ENCODE measurements around the gene ABCC6. TPM values are rescaled to one million over a fixed set of nuclear protein-coding genes. Genes with fewer than 3 reads are reported as not detected.
A peak's percentile ranks its signal among the peaks of the same experiment; 100 is the strongest.
"Not testable (repeated sequence)": the region's sequence is repeated elsewhere in the genome, so short reads cannot be mapped to it uniquely, and the experiment has no call there.

The ABCC6 gene
- total and polyA plus RNA-seq, 8 donors: 4.1 to 95.6 (median 11.5) TPM

- H3K4me1 ChIP-seq; H3K36me3 ChIP-seq; intact Hi-C loops (cut with DNase I; ENCODE audit: low total_unique reads); H3K9me3 ChIP-seq; DNase-seq; H3K27me3 ChIP-seq: not testable (repeated sequence)
- 0 to 39% (median 11%) methylated on average over 1 to 19 of the region's 24 CpGs; no CpG with 5 or more reads in 1 of the 5 donors for WGBS, 5 donors
- Histone ChIP-seq H3K27ac (peak overlapping the region in 3 of 5 donors; percentile 29 to 38 (median 29)), H3K4me3 (peak overlapping the region; percentile 23 to 38 (median 32))
Measured at GRCh38 chr16:16223662-16224241, 458 bp upstream of the ABCC6 start.

- H3K9me3 ChIP-seq; intact Hi-C loops (cut with DNase I; ENCODE audit: low total_unique reads): not testable (repeated sequence)
Measured at GRCh38 chr16:16221382-16221781, 1.9 kb downstream of the ABCC6 start.

DNA sequence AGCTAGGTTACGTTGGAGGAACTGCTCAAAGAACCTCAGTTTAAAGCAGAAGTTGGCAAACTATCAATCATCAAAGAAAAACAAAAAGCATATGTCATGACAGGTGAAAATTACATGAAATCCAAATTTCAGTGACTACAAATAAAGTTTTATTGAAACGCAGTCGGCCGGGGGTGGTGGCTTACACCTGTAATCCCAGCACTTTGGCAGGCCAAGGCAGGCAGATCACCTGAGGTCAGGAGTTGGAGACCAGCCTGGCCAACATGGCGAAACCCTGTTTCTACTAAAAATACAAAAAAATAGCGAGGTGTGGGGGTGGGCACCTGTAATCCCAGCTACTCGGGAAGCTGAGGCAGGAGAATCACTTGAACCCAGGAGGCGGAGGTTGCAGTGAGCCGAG, 2.8 kb downstream of the ABCC6 start:
- H3K9me3 ChIP-seq; H3K4me1 ChIP-seq; intact Hi-C loops (cut with DNase I; ENCODE audit: low total_unique reads); H3K36me3 ChIP-seq; DNase-seq; H3K4me3 ChIP-seq; H3K27me3 ChIP-seq; H3K27ac ChIP-seq: not testable (repeated sequence)
- 87 to 100% (median 97%) methylated on average over 7 to 8 of the region's 9 CpGs for WGBS, 5 donors

More at GRCh38 chr16:16221382-16221781, 1.9 kb downstream of the ABCC6 start:
- not testable (repeated sequence) for H3K27me3 ChIP-seq, H3K36me3 ChIP-seq, H3K27ac ChIP-seq, H3K4me3 ChIP-seq, H3K4me1 ChIP-seq, DNase-seq
- 74 to 95% (median 86%) methylated on average over 2 to 6 of the region's 9 CpGs for WGBS, 5 donors

GRCh38 chr16:16218787-16219186, 4.5 kb downstream of the ABCC6 start:
- H3K27ac ChIP-seq; H3K36me3 ChIP-seq; H3K4me1 ChIP-seq; DNase-seq; H3K4me3 ChIP-seq; H3K9me3 ChIP-seq; H3K27me3 ChIP-seq; intact Hi-C loops (cut with DNase I; ENCODE audit: low total_unique reads): not testable (repeated sequence)
- no CpG with 5 or more reads among the region's 5 CpGs for WGBS, 5 donors

DNA sequence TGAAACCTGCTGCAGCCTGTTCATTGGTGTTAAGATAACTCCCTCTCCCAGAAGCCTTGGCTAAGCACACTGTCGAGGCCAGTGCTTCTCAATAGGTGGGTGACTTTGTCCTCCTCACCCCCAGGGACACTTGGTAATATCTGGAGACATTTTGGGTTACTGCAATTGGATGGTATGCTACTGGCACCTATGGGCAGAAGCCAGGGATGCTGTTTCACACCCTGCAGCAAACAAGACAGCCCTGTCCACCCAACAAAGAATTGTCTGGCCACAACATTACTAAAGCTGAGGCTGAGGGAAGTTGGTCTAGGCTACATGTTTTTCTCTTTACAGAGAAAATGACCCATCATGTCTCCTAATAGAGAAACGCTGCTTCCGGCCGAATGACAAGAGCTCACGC, 4.9 kb downstream of the ABCC6 start:
- H3K4me1 ChIP-seq; H3K9me3 ChIP-seq; H3K27me3 ChIP-seq; DNase-seq; intact Hi-C loops (cut with DNase I; ENCODE audit: low total_unique reads); H3K36me3 ChIP-seq; H3K4me3 ChIP-seq; H3K27ac ChIP-seq: not testable (repeated sequence)
- WGBS, 5 donors: no CpG with 5 or more reads among the region's 5 CpGs

DNA sequence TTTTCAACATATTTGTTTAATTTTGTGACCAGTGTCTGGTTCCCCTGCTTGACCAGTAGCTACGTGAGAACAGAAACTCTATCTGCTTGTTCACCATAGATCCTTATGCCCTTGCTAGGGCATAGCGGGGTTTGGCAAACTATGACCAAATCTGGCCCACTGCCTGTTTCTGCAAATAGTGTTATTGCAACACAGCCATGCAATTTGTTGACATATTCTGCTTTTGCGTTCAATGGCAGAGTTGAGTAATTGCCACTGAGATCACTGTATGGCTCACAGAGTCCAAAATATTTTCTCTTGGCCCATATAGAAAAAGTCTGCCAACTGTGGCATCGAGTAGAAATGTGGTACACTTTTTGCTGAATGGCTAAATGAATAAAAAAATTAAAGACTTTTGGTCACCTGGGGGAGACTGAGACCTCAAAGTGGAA, 9.4 kb downstream of the ABCC6 start:
- H3K9me3 ChIP-seq; DNase-seq; H3K36me3 ChIP-seq; intact Hi-C loops (cut with DNase I; ENCODE audit: low total_unique reads); H3K27me3 ChIP-seq; H3K4me1 ChIP-seq; H3K4me3 ChIP-seq: not testable (repeated sequence)
- H3K27ac ChIP-seq: peak overlapping the region in 4 of 5 donors; percentile 54 to 80 (median 73)
- WGBS, 5 donors: 14 to 27% (median 22%) methylated on average over 1 to 2 of the region's 4 CpGs
- TF ChIP-seq POLR2AphosphoS5 (IDR thresholded peaks at IDR 0.05): peak in 1 of 3 donors; percentile 50

- H3K27me3 ChIP-seq; DNase-seq; H3K4me1 ChIP-seq; intact Hi-C loops (cut with DNase I; ENCODE audit: low total_unique reads); H3K4me3 ChIP-seq; H3K36me3 ChIP-seq; H3K27ac ChIP-seq; H3K9me3 ChIP-seq: not testable (repeated sequence)
- WGBS, 5 donors: 92 to 100% (median 95%) methylated on average over 1 of the region's 1 CpG
Measured at GRCh38 chr16:16211404-16211803, 11.9 kb downstream of the ABCC6 start.

DNA sequence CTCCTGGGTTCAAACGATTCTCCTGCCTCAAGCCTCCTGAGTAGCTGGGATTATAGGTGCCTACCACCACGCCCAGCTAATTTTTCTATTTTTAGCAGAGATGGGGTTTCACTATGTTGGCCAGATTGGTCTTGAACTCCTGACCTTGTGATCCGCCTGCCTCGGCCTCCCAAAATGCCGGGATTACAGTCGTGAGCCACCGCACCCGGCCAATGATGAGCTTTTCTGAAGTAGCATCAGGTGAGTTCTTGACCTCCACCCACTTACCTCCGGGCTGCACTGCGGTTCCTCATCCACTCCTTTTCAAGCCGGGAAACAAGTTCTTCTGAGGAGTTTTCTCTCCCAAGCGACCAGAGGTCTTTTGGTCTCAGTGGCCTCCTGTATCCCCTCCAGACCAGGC, 14.8 kb downstream of the ABCC6 start:
- H3K36me3 ChIP-seq; H3K27me3 ChIP-seq; H3K9me3 ChIP-seq; H3K4me1 ChIP-seq; intact Hi-C loops (cut with DNase I; ENCODE audit: low total_unique reads); DNase-seq; H3K4me3 ChIP-seq: not testable (repeated sequence)
- WGBS, 5 donors: 89 to 95% (median 94%) methylated on average over 11 to 12 of the region's 12 CpGs
- H3K27ac ChIP-seq: peak overlapping the region in 1 of 5 donors; percentile 38

DNA sequence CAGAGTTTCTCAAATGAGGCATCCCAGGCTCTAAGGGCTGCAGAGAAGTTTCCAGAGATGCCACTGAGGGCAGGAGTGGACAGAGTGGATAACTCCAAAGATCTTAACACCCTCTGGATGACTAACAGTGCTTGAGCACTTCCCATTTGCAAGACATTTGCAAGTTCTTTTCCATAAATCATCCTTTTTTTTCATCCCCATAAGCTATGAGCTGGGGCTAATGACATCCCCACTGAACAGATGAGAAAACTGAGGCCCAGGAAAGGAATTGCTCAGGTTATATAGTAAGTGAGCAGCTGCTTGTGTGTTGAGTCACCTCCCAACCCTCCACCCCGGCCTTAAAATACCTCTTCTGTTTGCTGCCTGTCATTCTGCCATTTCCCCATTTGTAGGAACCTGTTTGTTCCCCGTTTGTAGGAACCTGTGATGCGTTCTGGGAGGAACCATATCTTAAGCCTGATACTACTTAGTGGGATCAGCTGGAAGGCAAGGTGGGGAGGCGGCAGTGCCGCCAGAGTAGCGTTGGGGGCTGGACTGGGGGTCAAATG, 15.4 kb downstream of the ABCC6 start:
- H3K4me3 ChIP-seq; DNase-seq; H3K27me3 ChIP-seq; H3K36me3 ChIP-seq; H3K4me1 ChIP-seq; intact Hi-C loops (cut with DNase I; ENCODE audit: low total_unique reads); H3K9me3 ChIP-seq: not testable (repeated sequence)
- peak overlapping the region in 1 of 5 donors; percentile 38 for H3K27ac ChIP-seq
- 27 to 80% (median 72%) methylated on average over 2 to 6 of the region's 6 CpGs for WGBS, 5 donors

DNA sequence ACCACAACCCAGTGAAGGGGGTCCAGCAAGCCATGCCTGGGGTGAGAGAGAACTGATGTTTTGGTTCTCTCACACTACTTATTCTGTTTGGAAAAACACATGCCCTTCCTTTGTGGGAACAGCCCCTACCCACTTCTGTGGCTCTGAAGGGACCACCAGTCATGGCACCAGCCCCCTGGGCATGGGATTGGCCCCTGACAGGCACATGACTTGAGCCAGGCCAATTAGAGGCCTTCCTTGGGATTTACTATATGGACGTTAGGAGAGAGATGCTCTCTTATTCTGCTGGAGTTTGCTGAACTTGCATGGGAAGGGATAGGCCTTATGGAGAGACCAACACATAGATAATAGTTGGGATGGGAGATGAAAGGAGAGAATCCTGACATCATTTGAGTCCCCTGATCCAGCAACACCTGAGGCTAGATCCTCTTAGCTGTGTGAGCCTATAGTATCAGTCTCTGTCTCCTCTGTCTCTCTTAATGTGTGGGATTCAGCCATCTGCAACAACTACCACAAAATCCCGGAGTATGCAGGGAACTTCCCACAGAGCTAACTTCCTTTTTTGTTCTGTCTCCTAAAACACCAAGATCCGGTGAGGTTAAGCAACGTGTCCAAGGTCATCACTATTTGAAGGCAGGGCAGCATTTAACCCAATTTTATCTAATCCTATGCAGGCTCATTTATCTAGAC, 16.1 kb downstream of the ABCC6 start:
- H3K4me1 ChIP-seq; H3K27me3 ChIP-seq; intact Hi-C loops (cut with DNase I; ENCODE audit: low total_unique reads); H3K9me3 ChIP-seq; H3K4me3 ChIP-seq; H3K36me3 ChIP-seq; DNase-seq: not testable (repeated sequence)
- 44 to 82% (median 73%) methylated on average over 1 to 4 of the region's 4 CpGs for WGBS, 5 donors
- H3K27ac ChIP-seq: peak overlapping the region in 2 of 5 donors; percentile 24 to 68

DNA sequence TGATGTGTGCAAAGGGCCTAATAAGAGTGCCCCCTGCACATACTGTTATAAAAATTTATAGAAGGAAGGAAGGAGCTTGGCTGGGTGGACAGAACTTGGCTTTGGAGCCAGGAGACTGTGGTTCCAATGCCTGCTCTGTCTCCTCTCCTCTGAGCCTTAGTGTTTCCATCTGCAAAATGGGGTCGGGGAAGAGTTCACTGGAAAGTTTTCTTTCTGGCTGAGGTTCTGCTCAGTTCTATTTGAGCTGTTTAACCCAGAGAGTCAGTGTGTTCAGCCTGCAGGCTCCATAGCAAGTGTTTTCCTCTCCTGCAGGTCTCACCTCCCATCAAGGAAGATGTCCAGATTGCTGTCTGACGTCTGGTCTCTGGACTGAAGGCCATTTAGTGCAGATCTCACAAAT, 17.4 kb downstream of the ABCC6 start:
- H3K4me1 ChIP-seq; H3K27me3 ChIP-seq; H3K4me3 ChIP-seq; intact Hi-C loops (cut with DNase I; ENCODE audit: low total_unique reads); DNase-seq; H3K36me3 ChIP-seq; H3K27ac ChIP-seq; H3K9me3 ChIP-seq: not testable (repeated sequence)
- 79 to 93% (median 86%) methylated on average over 2 of the region's 2 CpGs for WGBS, 5 donors

- H3K27me3 ChIP-seq; H3K27ac ChIP-seq; H3K4me3 ChIP-seq; H3K4me1 ChIP-seq; H3K36me3 ChIP-seq; intact Hi-C loops (cut with DNase I; ENCODE audit: low total_unique reads); DNase-seq; H3K9me3 ChIP-seq: not testable (repeated sequence)
- 45 to 80% (median 68%) methylated on average over 5 to 8 of the region's 8 CpGs for WGBS, 5 donors
Measured at GRCh38 chr16:16204552-16204951, 18.7 kb downstream of the ABCC6 start.
